ENCODE results near the gene TLK1. TPM values are rescaled to one million over a fixed set of nuclear protein-coding genes. Genes with fewer than 3 reads are reported as not detected.

Gene TLK1
- total RNA-seq, 1 donor from 2014 or later = 58.1 TPM

GRCh38 chr2:170975127-170975942, 185.4 kb downstream of the TLK1 start:
- intact Hi-C loops (cut with DNase I) = no loop called here
- no peaks in the 10 kb centered on the region for H3K36me3 ChIP-seq
- DNase-seq (no peak), ATAC-seq (no peak)
- TF ChIP-seq, protein P1, sequence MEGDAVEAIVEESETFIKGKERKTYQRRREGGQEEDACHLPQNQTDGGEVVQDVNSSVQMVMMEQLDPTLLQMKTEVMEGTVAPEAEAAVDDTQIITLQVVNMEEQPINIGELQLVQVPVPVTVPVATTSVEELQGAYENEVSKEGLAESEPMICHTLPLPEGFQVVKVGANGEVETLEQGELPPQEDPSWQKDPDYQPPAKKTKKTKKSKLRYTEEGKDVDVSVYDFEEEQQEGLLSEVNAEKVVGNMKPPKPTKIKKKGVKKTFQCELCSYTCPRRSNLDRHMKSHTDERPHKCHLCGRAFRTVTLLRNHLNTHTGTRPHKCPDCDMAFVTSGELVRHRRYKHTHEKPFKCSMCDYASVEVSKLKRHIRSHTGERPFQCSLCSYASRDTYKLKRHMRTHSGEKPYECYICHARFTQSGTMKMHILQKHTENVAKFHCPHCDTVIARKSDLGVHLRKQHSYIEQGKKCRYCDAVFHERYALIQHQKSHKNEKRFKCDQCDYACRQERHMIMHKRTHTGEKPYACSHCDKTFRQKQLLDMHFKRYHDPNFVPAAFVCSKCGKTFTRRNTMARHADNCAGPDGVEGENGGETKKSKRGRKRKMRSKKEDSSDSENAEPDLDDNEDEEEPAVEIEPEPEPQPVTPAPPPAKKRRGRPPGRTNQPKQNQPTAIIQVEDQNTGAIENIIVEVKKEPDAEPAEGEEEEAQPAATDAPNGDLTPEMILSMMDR (IDR thresholded peaks at IDR 0.05) = no peak
- no peaks in the 10 kb centered on the region for H3K27me3 ChIP-seq
- H3K9me3 ChIP-seq = no peaks in the 10 kb centered on the region
- H3K4me1 ChIP-seq = peaks cover 9% of the 10 kb centered on the region
- H3K4me3 ChIP-seq = no peak overlapping the region
- H3K27ac ChIP-seq = no peak overlapping the region

GRCh38 chr2:170974304-170974993, 186.2 kb downstream of the TLK1 start:
- TF ChIP-seq, protein P1 (IDR thresholded peaks at IDR 0.05) = no peak
- intact Hi-C loops (cut with DNase I) = loop anchor here (5.0 kb wide), 1 partner anchor 438 kb away; no protein-coding TSS in a partner anchor
- no peaks in the 10 kb centered on the region for H3K9me3 ChIP-seq
- DNase-seq (no peak), ATAC-seq (peak; percentile 57)
- peak overlapping the region; percentile 81 for H3K4me3 ChIP-seq
- H3K4me1 ChIP-seq = peaks cover 9% of the 10 kb centered on the region
- no peaks in the 10 kb centered on the region for H3K36me3 ChIP-seq
- no peak overlapping the region for H3K27ac ChIP-seq
- H3K27me3 ChIP-seq = no peaks in the 10 kb centered on the region

- Histone ChIP-seq H3K9me3 (no peaks in the 10 kb centered on the region), H3K27ac (peak overlapping the region; percentile 81), H3K4me3 (peak overlapping the region; percentile 81), H3K36me3 (no peaks in the 10 kb centered on the region), H3K4me1 (peaks cover 9% of the 10 kb centered on the region), H3K27me3 (no peaks in the 10 kb centered on the region)
- DNase-seq (peak; percentile 94), ATAC-seq (peak; percentile 98)
- intact Hi-C loops (cut with DNase I) = loop anchor here (5.0 kb wide), 1 partner anchor 439 kb away; no protein-coding TSS in a partner anchor
- TF ChIP-seq, protein P1 (IDR thresholded peaks at IDR 0.05) = peak; percentile 90
Observed at GRCh38 chr2:170973492-170974303, 187.0 kb downstream of the TLK1 start.

- no peak for ATAC-seq
- intact Hi-C loops (cut with DNase I) = loop anchor here (5.0 kb wide), 1 partner anchor 439 kb away; no protein-coding TSS in a partner anchor
- no peak overlapping the region for H3K27ac ChIP-seq
- no peaks in the 10 kb centered on the region for H3K9me3 ChIP-seq
- H3K27me3 ChIP-seq = no peaks in the 10 kb centered on the region
- H3K4me1 ChIP-seq = peaks cover 9% of the 10 kb centered on the region
- TF ChIP-seq, protein P1 (IDR thresholded peaks at IDR 0.05) = no peak
- DNase-seq = no peak
- H3K4me3 ChIP-seq = peak overlapping the region; percentile 81
- no peaks in the 10 kb centered on the region for H3K36me3 ChIP-seq
Observed at GRCh38 chr2:170973225-170973491, 187.5 kb downstream of the TLK1 start.

Data from upper lobe of right lung (tissue), 1 donor.